Esophagus muscularis mucosa (tissue), 4 donors: ENCODE data around the gene AP2A1. TPM values are rescaled to one million over a fixed set of nuclear protein-coding genes. Genes with fewer than 3 reads are reported as not detected.

Experiments used
- DNase-seq: peaks from one replicate; pipeline ENCODE4 v3.0.0-alpha.2; 2017; ENCODE audit errors: extremely low spot score
- H3K27ac ChIP-seq, 4 donors: fragments of 200-600 bp; sonication (generic); replicated peaks in 1 of 4; 1 replicate in 3 of 4; 2 replicates in 1 of 4; pipeline ENCODE4 v1.5.1; 2016 to 2019; ENCODE audit warnings: mild to moderate bottlenecking in 1 of 4
- H3K27me3 ChIP-seq, 4 donors: fragments of 200-600 bp; sonication (generic); one replicate each; pipeline versions ENCODE4 v1.5.1 to v1.6.0; 2016 to 2019
- H3K36me3 ChIP-seq, 4 donors: fragments of 200-600 bp; sonication (generic); one replicate each; pipeline ENCODE4 v1.5.1; 2016 to 2019
- H3K4me1 ChIP-seq, 4 donors: fragments of 200-600 bp; sonication (generic); one replicate each; pipeline ENCODE4 v1.5.1; 2016 to 2019
- H3K4me3 ChIP-seq, 4 donors: fragments of 200-600 bp; sonication (generic); 1 replicate in 2 of 4; 2 replicates in 2 of 4; pipeline ENCODE4 v1.5.1; 2016 to 2019; ENCODE audit warnings: mild to moderate bottlenecking in 4 of 4, moderate library complexity in 1 of 4
- H3K9me3 ChIP-seq, 4 donors: fragments of 200-600 bp; sonication (generic); 1 replicate in 3 of 4; 2 replicates in 1 of 4; pipeline ENCODE4 v1.5.1; 2016 to 2019
- EP300 ChIP-seq: sonication (generic); formaldehyde crosslinking; IDR thresholded peaks from one replicate; pipeline ENCODE4 v1.6.1; 2017; ENCODE audit warnings: antibody characterized with exemption
- POLR2A ChIP-seq: fragments of 450-650 bp; IDR thresholded peaks from one replicate; pipeline ENCODE4 v1.6.1; 2017; ENCODE audit warnings: antibody characterized with exemption, moderate library complexity, mild to moderate bottlenecking, low read depth
- POLR2AphosphoS5 ChIP-seq, 2 donors: sonication (generic); formaldehyde crosslinking; IDR thresholded peaks; one replicate each; pipeline ENCODE4 v1.6.1; 2017; ENCODE audit warnings: antibody characterized with exemption in 2 of 2
- WGBS: methylation state at CpG from one replicate; pipeline ENCODE4 v1.1.5; 2018; 5-methylcytosine and 5-hydroxymethylcytosine counted together
- intact Hi-C: fragments of 100-400 bp; cut with DNase I; formaldehyde crosslinking; loops from one replicate; pipeline ENCODE4 v1.15.1; 2023
- total RNA-seq, 4 donors: library from RNA; depleted of rRNA; stranded (reverse); fragments of >200 nt; gene quantifications; one replicate each; pipeline versions ENCODE4 v1.1.0 to v1.2.1, GENCODE V29; 2016
- TF ChIP-seq, protein P1 (sequence below), 3 experiments: fragments of 200-600 bp in 2 of 3; fragments of 450-650 bp in 1 of 3; sonication (generic) in 2 of 3; IDR thresholded peaks; one replicate each; pipeline ENCODE4 v1.5.1; 2017 to 2019; ENCODE audit warnings: antibody characterized with exemption in 3 of 3, mild to moderate bottlenecking in 2 of 3, moderate library complexity in 1 of 3

Gene AP2A1
- total RNA-seq, 4 donors from 2014 or later: 56.9 to 114 (median 87.8) TPM

GRCh38 chr19:49763230-49763629 lies 3.6 kb upstream of the AP2A1 start, which contains the start of gene TSKS:
Gene TSKS, minus strand, starts transcription at chr19:49763306. Its CDS starts 59 bp downstream, at chr19:49763247.
- Histone ChIP-seq H3K4me3 (no peak within 1 kb of the TSS), H3K27ac (peak within 1 kb of the TSS in 1 of 4 donors; percentile 22), H3K36me3 (no peaks in the 10 kb centered on the region), H3K4me1 (peaks cover 19 to 21% (median 20%) of the 10 kb centered on the region in 4 donors), H3K27me3 (peaks cover 0 to 6% (median 0%) of the 10 kb centered on the region in 4 donors), H3K9me3 (no peaks in the 10 kb centered on the region)
- 83% methylated on average over 4 of the region's 6 CpGs for WGBS
- DNase-seq: no peak
- intact Hi-C loops: no loop called here
- TF ChIP-seq POLR2AphosphoS5 (IDR thresholded peaks at IDR 0.05) (no peak), EP300 (no peak), POLR2A (no peak)
- TF ChIP-seq, protein P1, sequence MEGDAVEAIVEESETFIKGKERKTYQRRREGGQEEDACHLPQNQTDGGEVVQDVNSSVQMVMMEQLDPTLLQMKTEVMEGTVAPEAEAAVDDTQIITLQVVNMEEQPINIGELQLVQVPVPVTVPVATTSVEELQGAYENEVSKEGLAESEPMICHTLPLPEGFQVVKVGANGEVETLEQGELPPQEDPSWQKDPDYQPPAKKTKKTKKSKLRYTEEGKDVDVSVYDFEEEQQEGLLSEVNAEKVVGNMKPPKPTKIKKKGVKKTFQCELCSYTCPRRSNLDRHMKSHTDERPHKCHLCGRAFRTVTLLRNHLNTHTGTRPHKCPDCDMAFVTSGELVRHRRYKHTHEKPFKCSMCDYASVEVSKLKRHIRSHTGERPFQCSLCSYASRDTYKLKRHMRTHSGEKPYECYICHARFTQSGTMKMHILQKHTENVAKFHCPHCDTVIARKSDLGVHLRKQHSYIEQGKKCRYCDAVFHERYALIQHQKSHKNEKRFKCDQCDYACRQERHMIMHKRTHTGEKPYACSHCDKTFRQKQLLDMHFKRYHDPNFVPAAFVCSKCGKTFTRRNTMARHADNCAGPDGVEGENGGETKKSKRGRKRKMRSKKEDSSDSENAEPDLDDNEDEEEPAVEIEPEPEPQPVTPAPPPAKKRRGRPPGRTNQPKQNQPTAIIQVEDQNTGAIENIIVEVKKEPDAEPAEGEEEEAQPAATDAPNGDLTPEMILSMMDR (IDR thresholded peaks at IDR 0.05): no peak

DNA sequence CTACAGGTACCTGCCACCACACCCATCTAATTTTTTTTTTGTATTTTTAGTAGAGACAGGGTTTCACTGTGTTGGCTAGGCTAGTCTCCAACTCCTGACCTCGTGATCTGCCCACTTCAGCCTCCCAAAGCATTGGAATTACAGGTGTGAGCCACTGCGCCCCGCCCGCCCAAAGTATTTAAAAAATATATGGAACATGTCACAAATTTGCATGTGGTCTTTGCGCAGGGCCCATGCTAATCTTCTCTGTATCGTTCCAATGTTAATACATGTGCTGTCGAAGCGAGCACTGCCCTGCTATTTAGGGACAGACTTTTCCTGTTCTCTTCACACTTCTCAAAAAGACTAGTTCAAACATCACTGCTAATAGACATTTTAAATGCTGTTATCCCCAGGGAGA lies 2.5 kb upstream of the AP2A1 start:
- TF ChIP-seq POLR2AphosphoS5 (IDR thresholded peaks at IDR 0.05) (no peak), EP300 (no peak), POLR2A (no peak)
- TF ChIP-seq, protein P1 (IDR thresholded peaks at IDR 0.05): no peak
- H3K27ac ChIP-seq: peak overlapping the region in 2 of 4 donors; percentile 89 to 90

GRCh38 chr19:49766007-49766929 lies 533 bp upstream of the AP2A1 start:
- 2% methylated on average over 44 of the region's 53 CpGs for WGBS
- Histone ChIP-seq H3K4me1 (peaks cover 35 to 43% (median 38%) of the 10 kb centered on the region in 4 donors), H3K27me3 (no peaks in the 10 kb centered on the region), H3K4me3 (peak overlapping the region; percentile 84 to 93 (median 89)), H3K27ac (peak overlapping the region; percentile 89 to 93 (median 90)), H3K9me3 (no peaks in the 10 kb centered on the region), H3K36me3 (no peaks in the 10 kb centered on the region)
- peak; percentile 100 for DNase-seq
- TF ChIP-seq, protein P1 (IDR thresholded peaks at IDR 0.05): no peak
- TF ChIP-seq POLR2AphosphoS5 (IDR thresholded peaks at IDR 0.05): peak; percentile 90 to 92
- TF ChIP-seq POLR2A: peak; percentile 53
- no peak for TF ChIP-seq EP300
- intact Hi-C loops: loop anchor here (5.0 kb wide), 1 partner anchor 36 kb away; no protein-coding TSS in a partner anchor

More for the DNA sequence above, 2.5 kb upstream of the AP2A1 start:
- intact Hi-C loops: no loop called here
- no peak for DNase-seq
- WGBS: 91% methylated on average over 8 of the region's 8 CpGs
- Histone ChIP-seq H3K4me3 (no peak overlapping the region), H3K27me3 (no peaks in the 10 kb centered on the region), H3K36me3 (no peaks in the 10 kb centered on the region), H3K4me1 (peaks cover 30 to 32% (median 31%) of the 10 kb centered on the region in 4 donors), H3K9me3 (no peaks in the 10 kb centered on the region)

DNA sequence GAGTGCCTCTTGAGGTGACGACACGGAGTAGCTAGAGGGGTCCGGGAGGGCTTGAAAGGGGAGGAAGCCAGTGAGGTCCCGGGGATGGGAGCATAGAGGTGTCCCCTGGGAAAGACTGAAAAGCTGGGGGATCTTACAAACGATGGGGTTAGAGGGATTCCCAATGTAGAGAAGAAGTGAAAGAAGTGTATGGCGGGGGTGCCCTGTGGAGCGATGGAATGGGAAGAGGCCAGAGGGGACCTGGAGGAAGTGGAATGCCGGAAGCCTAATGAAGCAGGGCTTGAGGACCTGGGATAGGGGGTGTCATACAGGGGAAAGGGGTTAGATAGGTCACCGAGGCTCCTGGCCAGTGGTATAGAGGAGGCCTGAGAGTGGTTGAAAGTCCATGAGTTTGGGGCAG lies 580 bp downstream of the AP2A1 start:
- intact Hi-C loops: loop anchor here (5.0 kb wide), 1 partner anchor 35 kb away; no protein-coding TSS in a partner anchor
- TF ChIP-seq, protein P1 (IDR thresholded peaks at IDR 0.05): no peak
- TF ChIP-seq POLR2A (no peak), POLR2AphosphoS5 (IDR thresholded peaks at IDR 0.05) (no peak), EP300 (no peak)
- H3K4me3 ChIP-seq: peak overlapping the region; percentile 84 to 93 (median 89)

More for the DNA sequence above, 580 bp downstream of the AP2A1 start:
- WGBS: 1% methylated on average over 9 of the region's 9 CpGs
- peak overlapping the region; percentile 89 to 93 (median 90) for H3K27ac ChIP-seq
- H3K36me3 ChIP-seq: peaks cover 0 to 5% (median 0%) of the 10 kb centered on the region in 4 donors
- H3K9me3 ChIP-seq: no peaks in the 10 kb centered on the region
- H3K27me3 ChIP-seq: no peaks in the 10 kb centered on the region
- peaks cover 33 to 43% (median 38%) of the 10 kb centered on the region in 4 donors for H3K4me1 ChIP-seq
- no peak for DNase-seq
